K562 treated with DMSO at 1 percent for 4 hours (cell line): ENCODE measurements around the gene LRRC74B. TPM values are rescaled to one million over a fixed set of nuclear protein-coding genes. Genes with fewer than 3 reads are reported as not detected.

Experiments used
- total RNA-seq: library from RNA; unstranded; fragments of 300-600 nt; gene quantifications from 2 replicates; pipeline ENCODE4 v1.2.3, GENCODE V29; 2022; ENCODE audit not compliant: insufficient read depth

LRRC74B gene
- not detected in 2 replicates for total RNA-seq

GRCh38 chr22:21045585-21046294 lies at the start of gene LRRC74B:
Gene LRRC74B (plus strand): TSS chr22:21045946. CDS start chr22:21045987, 41 bp downstream.

GRCh38 chr22:21001601-21002325 lies 44.0 kb upstream of the LRRC74B start, which contains the start of gene THAP7:
Gene THAP7 (minus strand): TSS chr22:21002118. CDS start chr22:21001911, 207 bp downstream.

GRCh38 chr22:21014726-21015465 lies 30.9 kb upstream of the LRRC74B start, which contains the start of gene P2RX6:
Gene P2RX6 (plus strand): TSS chr22:21015165. CDS start chr22:21015175, 10 bp downstream.

GRCh38 chr22:21032037-21032867 lies 13.5 kb upstream of the LRRC74B start, which contains the start of gene SLC7A4:
Gene SLC7A4 (minus strand): TSS chr22:21032561. CDS start chr22:21031812, 749 bp downstream.

Other genes with a start within 250 kb of the LRRC74B start
- 162 and 219 TPM in 2 replicates for gene PI4KA, start 187.1 kb upstream of the LRRC74B start, total RNA-seq
- gene SNAP29, start 186.9 kb upstream of the LRRC74B start, total RNA-seq = 77.8 and 78.9 TPM in 2 replicates
- gene CRKL, start 128.5 kb upstream of the LRRC74B start, total RNA-seq = 139 and 163 TPM in 2 replicates
- gene AIFM3, start 78.7 kb upstream of the LRRC74B start, total RNA-seq = not detected in 2 replicates
- gene LZTR1, start 63.6 kb upstream of the LRRC74B start, total RNA-seq = 40.5 and 44.9 TPM in 2 replicates
- 98.7 and 130 TPM in 2 replicates for gene THAP7, start 43.8 kb upstream of the LRRC74B start, total RNA-seq
- gene P2RX6, start 30.8 kb upstream of the LRRC74B start, total RNA-seq = 1.8 and 2.2 TPM in 2 replicates
- not detected in 2 replicates for gene SLC7A4, start 13.4 kb upstream of the LRRC74B start, total RNA-seq